ENCODE measurements around the gene LRRFIP1. TPM values are rescaled to one million over a fixed set of nuclear protein-coding genes. Genes with fewer than 3 reads are reported as not detected.

LRRFIP1 gene
- total and polyA plus RNA-seq, 2 of the 13 experiments (the other 11 are each of a cell fraction or from before 2014, with no cell fraction given) = 15.9 to 40.5 TPM

DNA sequence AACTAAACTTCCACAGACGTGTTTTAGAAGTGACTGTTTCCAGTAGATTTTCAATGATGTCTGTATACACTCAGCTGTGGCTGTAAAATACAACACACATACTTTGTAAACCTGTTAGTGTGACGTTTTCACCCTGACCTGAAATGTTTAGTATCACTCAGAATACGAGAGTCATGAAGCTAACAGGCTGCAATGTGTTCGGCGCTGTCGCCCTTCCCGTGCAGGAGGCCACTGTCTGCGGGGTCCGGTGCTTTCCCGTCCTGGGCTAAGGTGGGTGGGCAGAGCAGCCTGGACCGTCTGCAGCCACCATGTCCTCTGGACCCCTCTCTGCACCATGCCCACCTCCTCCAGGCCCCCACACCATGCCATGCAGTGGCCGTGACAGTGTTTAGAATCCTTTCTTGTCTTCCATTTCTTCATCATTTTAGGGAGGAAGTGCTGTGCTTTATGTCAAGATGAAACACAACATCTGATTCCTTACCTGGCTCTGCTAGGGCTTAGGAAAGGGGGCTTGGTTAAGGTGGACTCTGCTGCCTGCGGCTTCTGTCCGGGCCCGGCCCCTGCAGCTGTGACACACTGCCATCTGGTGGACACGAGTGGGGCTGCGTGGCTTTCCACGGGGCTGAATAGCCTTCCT, 117.3 kb downstream of the LRRFIP1 start (continued):
- TF ChIP-seq ARNT2 (CRISPR knock-in tag; IDR thresholded peaks at IDR 0.05; ENCODE audit: low read depth) = 0 out of 2 replicates have a peak, but pooled peaks have one; percentile 35
- TF ChIP-seq, protein P1, sequence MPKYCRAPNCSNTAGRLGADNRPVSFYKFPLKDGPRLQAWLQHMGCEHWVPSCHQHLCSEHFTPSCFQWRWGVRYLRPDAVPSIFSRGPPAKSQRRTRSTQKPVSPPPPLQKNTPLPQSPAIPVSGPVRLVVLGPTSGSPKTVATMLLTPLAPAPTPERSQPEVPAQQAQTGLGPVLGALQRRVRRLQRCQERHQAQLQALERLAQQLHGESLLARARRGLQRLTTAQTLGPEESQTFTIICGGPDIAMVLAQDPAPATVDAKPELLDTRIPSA (CRISPR knock-in tag; IDR thresholded peaks at IDR 0.05; ENCODE audit: borderline replicate concordance) = no peak; the same call in 1 of the 2 replicates
- TF ChIP-seq, protein P2, sequence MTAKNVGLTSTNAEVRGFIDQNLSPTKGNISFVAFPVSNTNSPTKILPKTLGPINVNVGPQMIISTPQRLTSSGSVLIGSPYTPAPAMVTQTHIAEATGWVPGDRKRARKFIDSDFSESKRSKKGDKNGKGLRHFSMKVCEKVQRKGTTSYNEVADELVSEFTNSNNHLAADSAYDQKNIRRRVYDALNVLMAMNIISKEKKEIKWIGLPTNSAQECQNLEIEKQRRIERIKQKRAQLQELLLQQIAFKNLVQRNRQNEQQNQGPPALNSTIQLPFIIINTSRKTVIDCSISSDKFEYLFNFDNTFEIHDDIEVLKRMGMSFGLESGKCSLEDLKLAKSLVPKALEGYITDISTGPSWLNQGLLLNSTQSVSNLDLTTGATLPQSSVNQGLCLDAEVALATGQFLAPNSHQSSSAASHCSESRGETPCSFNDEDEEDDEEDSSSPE (CRISPR knock-in tag; IDR thresholded peaks at IDR 0.05) = 0 out of 2 replicates have a peak, but pooled peaks have one; percentile 34
- TF ChIP-seq, protein P3, sequence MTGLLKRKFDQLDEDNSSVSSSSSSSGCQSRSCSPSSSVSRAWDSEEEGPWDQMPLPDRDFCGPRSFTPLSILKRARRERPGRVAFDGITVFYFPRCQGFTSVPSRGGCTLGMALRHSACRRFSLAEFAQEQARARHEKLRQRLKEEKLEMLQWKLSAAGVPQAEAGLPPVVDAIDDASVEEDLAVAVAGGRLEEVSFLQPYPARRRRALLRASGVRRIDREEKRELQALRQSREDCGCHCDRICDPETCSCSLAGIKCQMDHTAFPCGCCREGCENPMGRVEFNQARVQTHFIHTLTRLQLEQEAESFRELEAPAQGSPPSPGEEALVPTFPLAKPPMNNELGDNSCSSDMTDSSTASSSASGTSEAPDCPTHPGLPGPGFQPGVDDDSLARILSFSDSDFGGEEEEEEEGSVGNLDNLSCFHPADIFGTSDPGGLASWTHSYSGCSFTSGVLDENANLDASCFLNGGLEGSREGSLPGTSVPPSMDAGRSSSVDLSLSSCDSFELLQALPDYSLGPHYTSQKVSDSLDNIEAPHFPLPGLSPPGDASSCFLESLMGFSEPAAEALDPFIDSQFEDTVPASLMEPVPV (CRISPR knock-in tag; IDR thresholded peaks at IDR 0.05) = peak; percentile 58; the same call in 1 of the 2 replicates
- TF ChIP-seq, protein P4, sequence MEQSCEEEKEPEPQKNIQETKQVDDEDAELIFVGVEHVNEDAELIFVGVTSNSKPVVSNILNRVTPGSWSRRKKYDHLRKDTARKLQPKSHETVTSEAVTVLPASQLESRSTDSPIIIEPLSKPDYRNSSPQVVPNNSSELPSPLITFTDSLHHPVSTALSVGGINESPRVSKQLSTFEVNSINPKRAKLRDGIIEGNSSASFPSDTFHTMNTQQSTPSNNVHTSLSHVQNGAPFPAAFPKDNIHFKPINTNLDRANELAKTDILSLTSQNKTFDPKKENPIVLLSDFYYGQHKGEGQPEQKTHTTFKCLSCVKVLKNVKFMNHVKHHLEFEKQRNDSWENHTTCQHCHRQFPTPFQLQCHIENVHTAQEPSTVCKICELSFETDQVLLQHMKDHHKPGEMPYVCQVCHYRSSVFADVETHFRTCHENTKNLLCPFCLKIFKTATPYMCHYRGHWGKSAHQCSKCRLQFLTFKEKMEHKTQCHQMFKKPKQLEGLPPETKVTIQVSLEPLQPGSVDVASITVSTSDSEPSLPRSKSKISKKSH (CRISPR knock-in tag; IDR thresholded peaks at IDR 0.05; ENCODE audit: borderline replicate concordance) = 0 out of 2 replicates have a peak, but pooled peaks have one; percentile 62
- no peak for TF ChIP-seq MLLT10 (CRISPR knock-in tag; IDR thresholded peaks at IDR 0.05)
- TF ChIP-seq ZMYM3 (CRISPR knock-in tag; IDR thresholded peaks at IDR 0.05) = peak; percentile 13; the same call in 1 of the 2 replicates
- no peak for TF ChIP-seq SP1 (IDR thresholded peaks at IDR 0.05)
- peak; percentile 37; the same call in 1 of the 2 replicates for TF ChIP-seq SP1 (CRISPR knock-in tag; IDR thresholded peaks at IDR 0.05)
- TF ChIP-seq U2AF2 (IDR thresholded peaks at IDR 0.05; ENCODE audit: low read depth, low read length) = no peak
- TF ChIP-seq CREM (IDR thresholded peaks at IDR 0.05) = no peak
- TF ChIP-seq CREM (CRISPR knock-in tag; IDR thresholded peaks at IDR 0.05) = no peak
- TF ChIP-seq, protein P5, sequence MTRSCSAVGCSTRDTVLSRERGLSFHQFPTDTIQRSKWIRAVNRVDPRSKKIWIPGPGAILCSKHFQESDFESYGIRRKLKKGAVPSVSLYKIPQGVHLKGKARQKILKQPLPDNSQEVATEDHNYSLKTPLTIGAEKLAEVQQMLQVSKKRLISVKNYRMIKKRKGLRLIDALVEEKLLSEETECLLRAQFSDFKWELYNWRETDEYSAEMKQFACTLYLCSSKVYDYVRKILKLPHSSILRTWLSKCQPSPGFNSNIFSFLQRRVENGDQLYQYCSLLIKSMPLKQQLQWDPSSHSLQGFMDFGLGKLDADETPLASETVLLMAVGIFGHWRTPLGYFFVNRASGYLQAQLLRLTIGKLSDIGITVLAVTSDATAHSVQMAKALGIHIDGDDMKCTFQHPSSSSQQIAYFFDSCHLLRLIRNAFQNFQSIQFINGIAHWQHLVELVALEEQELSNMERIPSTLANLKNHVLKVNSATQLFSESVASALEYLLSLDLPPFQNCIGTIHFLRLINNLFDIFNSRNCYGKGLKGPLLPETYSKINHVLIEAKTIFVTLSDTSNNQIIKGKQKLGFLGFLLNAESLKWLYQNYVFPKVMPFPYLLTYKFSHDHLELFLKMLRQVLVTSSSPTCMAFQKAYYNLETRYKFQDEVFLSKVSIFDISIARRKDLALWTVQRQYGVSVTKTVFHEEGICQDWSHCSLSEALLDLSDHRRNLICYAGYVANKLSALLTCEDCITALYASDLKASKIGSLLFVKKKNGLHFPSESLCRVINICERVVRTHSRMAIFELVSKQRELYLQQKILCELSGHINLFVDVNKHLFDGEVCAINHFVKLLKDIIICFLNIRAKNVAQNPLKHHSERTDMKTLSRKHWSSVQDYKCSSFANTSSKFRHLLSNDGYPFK (CRISPR knock-in tag; IDR thresholded peaks at IDR 0.05; ENCODE audit: borderline replicate concordance) = peak; percentile 70; the same call in 1 of the 2 replicates
- TF ChIP-seq ZNF207 (IDR thresholded peaks at IDR 0.05; ENCODE audit: borderline replicate concordance) = no peak
- no peak for TF ChIP-seq FOXJ3 (CRISPR knock-in tag; IDR thresholded peaks at IDR 0.05; ENCODE audit: borderline replicate concordance)
- TF ChIP-seq RNF2 (conservative IDR thresholded peaks at IDR 0.05; ENCODE audit: low read depth) = no peak
- TF ChIP-seq KDM2A (CRISPR knock-in tag; IDR thresholded peaks at IDR 0.05; ENCODE audit: borderline replicate concordance, low read depth) = peak; percentile 89
- TF ChIP-seq ZNF350 (CRISPR knock-in tag; IDR thresholded peaks at IDR 0.05; ENCODE audit: borderline replicate concordance, low read depth) = peak; percentile 83
- TF ChIP-seq ZKSCAN5 (CRISPR knock-in tag; IDR thresholded peaks at IDR 0.05) = no peak
- TF ChIP-seq, protein P6, sequence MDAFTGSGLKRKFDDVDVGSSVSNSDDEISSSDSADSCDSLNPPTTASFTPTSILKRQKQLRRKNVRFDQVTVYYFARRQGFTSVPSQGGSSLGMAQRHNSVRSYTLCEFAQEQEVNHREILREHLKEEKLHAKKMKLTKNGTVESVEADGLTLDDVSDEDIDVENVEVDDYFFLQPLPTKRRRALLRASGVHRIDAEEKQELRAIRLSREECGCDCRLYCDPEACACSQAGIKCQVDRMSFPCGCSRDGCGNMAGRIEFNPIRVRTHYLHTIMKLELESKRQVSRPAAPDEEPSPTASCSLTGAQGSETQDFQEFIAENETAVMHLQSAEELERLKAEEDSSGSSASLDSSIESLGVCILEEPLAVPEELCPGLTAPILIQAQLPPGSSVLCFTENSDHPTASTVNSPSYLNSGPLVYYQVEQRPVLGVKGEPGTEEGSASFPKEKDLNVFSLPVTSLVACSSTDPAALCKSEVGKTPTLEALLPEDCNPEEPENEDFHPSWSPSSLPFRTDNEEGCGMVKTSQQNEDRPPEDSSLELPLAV (CRISPR knock-in tag; conservative IDR thresholded peaks at IDR 0.05; ENCODE audit: low read depth) = no peak

Data from HepG2 (cell line).